Prostate gland (tissue), 2 donors: ENCODE data around the gene MN1. TPM values are rescaled to one million over a fixed set of nuclear protein-coding genes. Genes with fewer than 3 reads are reported as not detected.
"Not testable (repeated sequence)": the region's sequence is repeated elsewhere in the genome, so short reads cannot be mapped to it uniquely, and the experiment has no call there.

ENCODE experiments used
- DNase-seq: peaks from one replicate; pipeline ENCODE4 v3.0.0-alpha.2; 2019; ENCODE audit warnings: low spot score
- H3K27ac ChIP-seq, 2 donors: fragments of 200-600 bp; sonication (generic); 2 replicates each; pipeline ENCODE4 v1.5.1; 2017 to 2019
- H3K27me3 ChIP-seq: fragments of 200-600 bp; sonication (generic); replicated peaks from 2 replicates; pipeline ENCODE4 v1.5.1; 2019; ENCODE audit not compliant: insufficient read depth
- H3K36me3 ChIP-seq, 2 donors: fragments of 200-600 bp; sonication (generic); 1 replicate in 1 of 2; 2 replicates in 1 of 2; pipeline versions ENCODE4 v1.5.1 to v1.8.1; 2017 to 2019
- H3K4me1 ChIP-seq: fragments of 200-600 bp; sonication (generic); replicated peaks from 2 replicates; pipeline ENCODE4 v1.5.1; 2019
- H3K4me3 ChIP-seq, 2 donors: fragments of 200-600 bp; sonication (generic); 2 replicates each; pipeline ENCODE4 v1.5.1; 2017 to 2019
- H3K9me3 ChIP-seq: fragments of 200-600 bp; sonication (generic); 2 replicates; pipeline ENCODE4 v1.5.1; 2017
- CTCF ChIP-seq, 4 experiments: fragments of 200-600 bp in 2 of 4; fragments of 450-650 bp in 2 of 4; sonication (generic) in 2 of 4; IDR thresholded peaks; 1 replicate in 3 of 4; 2 replicates in 1 of 4; pipeline ENCODE4 v1.5.1; 2016 to 2019; ENCODE audit warnings: antibody characterized with exemption in 4 of 4, mild to moderate bottlenecking in 2 of 4, moderate library complexity in 2 of 4
- POLR2A ChIP-seq: fragments of 450-650 bp; IDR thresholded peaks from one replicate; pipeline ENCODE4 v1.6.1; 2016; ENCODE audit warnings: antibody characterized with exemption, mild to moderate bottlenecking
- POLR2AphosphoS5 ChIP-seq: sonication (generic); formaldehyde crosslinking; IDR thresholded peaks from one replicate; pipeline ENCODE4 v1.6.1; 2017; ENCODE audit warnings: antibody characterized with exemption
- WGBS: methylation state at CpG from one replicate; pipeline ENCODE4 v1.1.5; 2018; 5-methylcytosine and 5-hydroxymethylcytosine counted together
- intact Hi-C: fragments of 100-400 bp; cut with DNase I; formaldehyde crosslinking; loops from one replicate; pipeline ENCODE4 v1.14.2; 2022
- total RNA-seq, 2 donors: library from RNA; depleted of rRNA; stranded (reverse); fragments of >200 nt; gene quantifications; one replicate each; pipeline ENCODE4 v1.1.0, GENCODE V29; 2016

MN1 gene
- total RNA-seq, 2 donors from 2014 or later: 5.5 to 5.8 TPM

- Histone ChIP-seq H3K27ac (no peak overlapping the region), H3K36me3 (no peaks in the 10 kb centered on the region), H3K9me3 (no peaks in the 10 kb centered on the region), H3K4me3 (no peak overlapping the region), H3K4me1 (no peaks in the 10 kb centered on the region), H3K27me3 (no peaks in the 10 kb centered on the region)
- DNase-seq: no peak
- TF ChIP-seq CTCF (IDR thresholded peaks at IDR 0.05): no peak
- no peak for TF ChIP-seq POLR2A
- TF ChIP-seq POLR2AphosphoS5: no peak
- WGBS: 93% methylated on average over 8 of the region's 8 CpGs
- intact Hi-C loops: no loop called here
Measured at GRCh38 chr22:27746918-27747317, 54.6 kb downstream of the MN1 start.

GRCh38 chr22:27745809-27746208 lies 55.7 kb downstream of the MN1 start:
- Histone ChIP-seq H3K9me3 (no peaks in the 10 kb centered on the region), H3K4me1 (no peaks in the 10 kb centered on the region), H3K4me3 (no peak overlapping the region), H3K36me3 (no peaks in the 10 kb centered on the region), H3K27ac (no peak overlapping the region), H3K27me3 (no peaks in the 10 kb centered on the region)
- DNase-seq: no peak
- TF ChIP-seq POLR2AphosphoS5 (no peak), POLR2A (no peak), CTCF (IDR thresholded peaks at IDR 0.05) (no peak)
- 98% methylated on average over 7 of the region's 7 CpGs for WGBS
- intact Hi-C loops: no loop called here

GRCh38 chr22:27745154-27745553 lies 56.4 kb downstream of the MN1 start:
- H3K36me3 ChIP-seq: no peaks in the 10 kb centered on the region
- intact Hi-C loops: no loop called here
- no peak for DNase-seq
- no peaks in the 10 kb centered on the region for H3K27me3 ChIP-seq
- TF ChIP-seq POLR2AphosphoS5 (no peak), POLR2A (no peak), CTCF (IDR thresholded peaks at IDR 0.05) (no peak)
- H3K4me3 ChIP-seq: no peak overlapping the region
- no peaks in the 10 kb centered on the region for H3K9me3 ChIP-seq
- no peaks in the 10 kb centered on the region for H3K4me1 ChIP-seq
- H3K27ac ChIP-seq: no peak overlapping the region
- 91% methylated on average over 4 of the region's 4 CpGs for WGBS

GRCh38 chr22:27744078-27744477 lies 57.5 kb downstream of the MN1 start:
- H3K36me3 ChIP-seq, H3K27ac ChIP-seq, H3K9me3 ChIP-seq, intact Hi-C loops, H3K27me3 ChIP-seq, H3K4me1 ChIP-seq, H3K4me3 ChIP-seq, DNase-seq: not testable (repeated sequence)
- WGBS: 92% methylated on average over 15 of the region's 15 CpGs

- no peak overlapping the region for H3K4me3 ChIP-seq
- H3K4me1 ChIP-seq: no peaks in the 10 kb centered on the region
- intact Hi-C loops: no loop called here
- TF ChIP-seq POLR2A (no peak), CTCF (IDR thresholded peaks at IDR 0.05) (no peak), POLR2AphosphoS5 (no peak)
- DNase-seq: no peak
- H3K36me3 ChIP-seq: no peaks in the 10 kb centered on the region
- H3K27me3 ChIP-seq: no peaks in the 10 kb centered on the region
- no peak overlapping the region for H3K27ac ChIP-seq
- 88% methylated on average over 3 of the region's 3 CpGs for WGBS
- no peaks in the 10 kb centered on the region for H3K9me3 ChIP-seq
Measured at GRCh38 chr22:27740202-27740748, 61.3 kb downstream of the MN1 start.
